ENCODE results near the gene PHYH.

GRCh38 chr10:13338390-13339110 is 38.7 kb upstream of the PHYH start:
- TF ChIP-seq CTCF (conservative IDR thresholded peaks at IDR 0.05; ENCODE audit: low read depth, low read length) (no peak), EZH2phosphoT487 (IDR thresholded peaks at IDR 0.05; ENCODE audit: borderline replicate concordance, low read length) (no peak), EZH2 (IDR thresholded peaks at IDR 0.05; ENCODE audit: low read length, unreplicated experiment) (no peak)
